HepG2 (cell line): ENCODE measurements around the gene ZNF22. TPM values are rescaled to one million over a fixed set of nuclear protein-coding genes. Genes with fewer than 3 reads are reported as not detected.

Experiments used
- CREB3 ChIP-seq: sonication (generic); formaldehyde crosslinking; IDR thresholded peaks from 2 replicates; pipeline ENCODE4 v1.5.0; 2020; ENCODE audit warnings: missing genetic modification reagents
- CREM ChIP-seq, 2 experiments: sonication (generic) in 1 of 2; formaldehyde crosslinking in 1 of 2; IDR thresholded peaks; 2 replicates each; pipeline versions ENCODE4 v1.4.0 to v1.6.1; 2016 to 2020; ENCODE audit warnings: antibody characterized with exemption in 1 of 2, mild to moderate bottlenecking in 1 of 2, missing genetic modification reagents in 1 of 2
- ELF3 ChIP-seq: IDR thresholded peaks from 2 replicates; pipeline ENCODE4 v1.6.1; 2016; ENCODE audit warnings: missing genetic modification reagents, missing compliant biosample characterization
- HDAC1 ChIP-seq: sonication (generic); formaldehyde crosslinking; IDR thresholded peaks from 2 replicates; pipeline ENCODE4 v1.5.1; 2020; ENCODE audit warnings: mild to moderate bottlenecking, missing genetic modification reagents
- HOXA3 ChIP-seq: sonication (generic); formaldehyde crosslinking; IDR thresholded peaks from 2 replicates; pipeline ENCODE4 v1.5.0; 2020; ENCODE audit warnings: missing genetic modification reagents
- IRX3 ChIP-seq: sonication (generic); formaldehyde crosslinking; IDR thresholded peaks from 2 replicates; pipeline ENCODE4 v1.8.1; 2023; ENCODE audit warnings: mild to moderate bottlenecking, low read depth, missing genetic modification reagents, borderline replicate concordance
- MED13 ChIP-seq: sonication (generic); formaldehyde crosslinking; IDR thresholded peaks from 2 replicates; pipeline ENCODE4 v1.5.0; 2020; ENCODE audit warnings: missing genetic modification reagents
- NFKBIZ ChIP-seq: IDR thresholded peaks from 2 replicates; pipeline ENCODE4 v1.6.1; 2018; ENCODE audit warnings: missing genetic modification reagents, missing compliant biosample characterization
- NR2C2 ChIP-seq: sonication (generic); formaldehyde crosslinking; IDR thresholded peaks from 2 replicates; pipeline ENCODE4 v1.4.0; 2020; ENCODE audit warnings: missing genetic modification reagents, mild to moderate bottlenecking, moderate library complexity, borderline replicate concordance
- PPARG ChIP-seq: conservative IDR thresholded peaks from 2 replicates; pipeline ENCODE4 v1.6.1; 2016; ENCODE audit warnings: missing biosample characterization, missing genetic modification reagents
- PRDM4 ChIP-seq: sonication (generic); formaldehyde crosslinking; IDR thresholded peaks from 2 replicates; pipeline ENCODE4 v1.9.0; 2021; ENCODE audit warnings: missing genetic modification reagents, borderline replicate concordance
- TFDP1 ChIP-seq: IDR thresholded peaks from 2 replicates; pipeline ENCODE4 v1.6.1; 2016; ENCODE audit warnings: missing compliant biosample characterization, missing genetic modification reagents, borderline replicate concordance
- XRCC5 ChIP-seq: fragments of 200-400 bp; formaldehyde crosslinking; optimal IDR thresholded peaks from 2 replicates; pipeline ENCODE3; 2017; ENCODE audit warnings: mild to moderate bottlenecking, low read length
- ZBTB38 ChIP-seq: sonication (generic); formaldehyde crosslinking; IDR thresholded peaks from 2 replicates; pipeline ENCODE4 v1.5.1; 2020; ENCODE audit warnings: mild to moderate bottlenecking, missing genetic modification reagents
- ZMYM4 ChIP-seq: sonication (generic); formaldehyde crosslinking; IDR thresholded peaks from 2 replicates; pipeline ENCODE4 v1.8.1; 2023; ENCODE audit warnings: mild to moderate bottlenecking, missing genetic modification reagents
- ZNF549 ChIP-seq: sonication (generic); formaldehyde crosslinking; IDR thresholded peaks from 2 replicates; pipeline ENCODE4 v1.5.0; 2020; ENCODE audit warnings: missing genetic modification reagents
- ZNF704 ChIP-seq: sonication (generic); formaldehyde crosslinking; IDR thresholded peaks from 2 replicates; pipeline ENCODE4 v1.8.1; 2023; ENCODE audit warnings: mild to moderate bottlenecking, inconsistent platforms, moderate library complexity, missing genetic modification reagents, borderline replicate concordance
- ZNF772 ChIP-seq: sonication (generic); formaldehyde crosslinking; IDR thresholded peaks from 2 replicates; pipeline ENCODE4 v1.5.0; 2020; ENCODE audit warnings: mild to moderate bottlenecking, missing genetic modification reagents
- ZXDC ChIP-seq: sonication (generic); formaldehyde crosslinking; IDR thresholded peaks from 2 replicates; pipeline ENCODE4 v1.5.0; 2020; ENCODE audit warnings: mild to moderate bottlenecking, missing genetic modification reagents
- polyA plus RNA-seq, 8 experiments: library from polyadenylated mRNA; depleted of rRNA in 3 of 8; stranded (reverse) in 7 of 8; unstranded in 1 of 8; fragments of >200 nt; fragmentation: Illumina TruSeq in 4 of 8; extraction: Trizol in 4 of 8; gene quantifications; 2 replicates each; pipeline versions ENCODE4 v1.2.1 to v1.2.3, GENCODE V29; 2011 to 2016; ENCODE audit warnings: low read depth in 4 of 8, missing spikeins in 1 of 8, mixed read lengths in 1 of 8; ENCODE audit not compliant: insufficient read depth in 1 of 8
- total RNA-seq, 5 experiments: library from RNA; depleted of rRNA; stranded (reverse); fragments of >200 nt; fragmentation: Illumina TruSeq; extraction: Trizol; gene quantifications; 2 replicates each; pipeline ENCODE4 v1.2.3, GENCODE V29; 2016; ENCODE audit warnings: low read depth in 1 of 5

ZNF22 gene
- total and polyA plus RNA-seq, 2 of the 13 experiments (the other 11 are each of a cell fraction or from before 2014, with no cell fraction given) = 0.40 to 1.3 TPM

- TF ChIP-seq ZXDC (CRISPR knock-in tag) (0 out of 2 replicates have a peak, but pooled peaks have one; percentile 33), CREB3 (CRISPR knock-in tag) (0 out of 2 replicates have a peak, but pooled peaks have one; percentile 76), PRDM4 (CRISPR knock-in tag) (no peak), HOXA3 (CRISPR knock-in tag) (peak; percentile 64), XRCC5 (peak; percentile 85), PPARG (CRISPR knock-in tag) (peak; percentile 50; the same call in 1 of the 2 replicates), IRX3 (no peak), ELF3 (CRISPR knock-in tag) (peak; percentile 40; the same call in 1 of the 2 replicates), CREM (IDR thresholded peaks at IDR 0.05) (peak; percentile 18; the same call in 1 of the 2 replicates), CREM (CRISPR knock-in tag; IDR thresholded peaks at IDR 0.05) (no peak), MED13 (CRISPR knock-in tag) (0 out of 2 replicates have a peak, but pooled peaks have one; percentile 66), HDAC1 (CRISPR knock-in tag) (peak; percentile 78), NFKBIZ (CRISPR knock-in tag) (peak; percentile 20; the same call in 1 of the 2 replicates), ZBTB38 (CRISPR knock-in tag) (no peak), ZNF772 (CRISPR knock-in tag) (0 out of 2 replicates have a peak, but pooled peaks have one; percentile 48), ZNF549 (CRISPR knock-in tag) (no peak), NR2C2 (CRISPR knock-in tag) (no peak), TFDP1 (CRISPR knock-in tag) (peak; percentile 42; the same call in 1 of the 2 replicates), ZMYM4 (CRISPR knock-in tag) (peak; percentile 69; the same call in 1 of the 2 replicates), ZNF704 (CRISPR knock-in tag) (no peak)
Measured at GRCh38 chr10:44963772-44964633, 36.7 kb upstream of the ZNF22 start (continued).
